GM12865 (cell line): ENCODE results near the gene CCDC50.

Source experiments
- DNase-seq: peaks from one replicate; pipeline ENCODE4 v3.0.0; 2010; ENCODE audit warnings: low read depth
- H3K4me3 ChIP-seq: 2 replicates; pipeline ENCODE4 v1.5.1; 2011; ENCODE audit warnings: mild to moderate bottlenecking, low read depth, low read length, control low read depth
- CTCF ChIP-seq: IDR thresholded peaks from 2 replicates; pipeline ENCODE4 v1.5.1; 2011; ENCODE audit warnings: low read length, control low read depth, low read depth, inconsistent platforms; ENCODE audit not compliant: insufficient read depth; ENCODE audit errors: missing control alignments

CCDC50 gene

DNA sequence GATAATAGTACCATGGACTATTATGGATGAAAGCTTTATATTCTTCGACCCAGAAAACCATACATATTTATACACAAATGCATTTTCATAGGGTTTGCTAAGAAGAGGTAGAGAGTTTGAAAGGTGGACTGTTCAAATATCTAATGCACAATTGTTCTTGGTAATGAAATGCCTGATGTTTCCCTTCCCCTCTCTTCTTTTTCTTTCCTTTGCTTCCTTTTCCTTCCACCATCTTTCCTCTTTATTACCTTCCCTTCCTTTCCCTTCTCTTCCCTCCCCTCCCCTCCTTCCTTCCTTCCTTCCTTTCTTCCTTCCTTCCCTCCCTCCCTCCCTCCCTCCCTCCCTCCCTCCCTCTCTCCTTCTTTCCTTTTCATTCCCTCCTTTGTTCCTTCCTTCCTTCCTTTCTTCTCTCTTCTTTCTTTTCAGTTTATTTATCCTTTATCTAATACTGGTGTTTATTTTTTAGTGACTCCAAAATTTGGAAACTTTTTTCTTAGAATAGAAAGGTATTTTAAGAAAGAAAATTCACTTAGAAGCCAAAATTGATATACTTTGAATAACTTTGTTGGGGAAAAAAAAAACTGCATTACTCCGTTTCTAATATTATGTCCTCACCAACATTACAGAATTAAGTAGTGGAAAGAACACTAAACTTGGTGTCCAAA, 109.1 kb downstream of the CCDC50 start:
- no peak for TF ChIP-seq CTCF
- DNase-seq: no peak
- H3K4me3 ChIP-seq: no peak overlapping the region

DNA sequence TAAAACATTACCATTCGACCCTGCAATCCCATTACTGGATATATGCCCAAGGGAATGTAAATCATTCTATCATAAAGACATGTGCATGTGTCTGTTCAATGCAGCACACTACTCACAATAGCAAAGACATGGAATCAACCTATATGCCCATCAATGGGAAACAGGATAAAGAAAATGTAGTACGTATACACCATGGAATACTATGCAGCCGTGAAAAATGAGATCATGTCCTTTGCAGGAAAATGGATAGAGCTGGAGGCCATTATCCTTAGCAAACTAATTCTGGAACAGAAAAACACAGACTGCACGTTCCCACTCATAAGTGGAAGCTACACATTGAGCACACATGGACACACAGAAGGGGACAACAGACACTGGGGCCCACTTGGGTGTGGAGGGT, 111.3 kb downstream of the CCDC50 start:
- TF ChIP-seq CTCF: no peak
- no peak for DNase-seq
- no peak overlapping the region for H3K4me3 ChIP-seq

DNA sequence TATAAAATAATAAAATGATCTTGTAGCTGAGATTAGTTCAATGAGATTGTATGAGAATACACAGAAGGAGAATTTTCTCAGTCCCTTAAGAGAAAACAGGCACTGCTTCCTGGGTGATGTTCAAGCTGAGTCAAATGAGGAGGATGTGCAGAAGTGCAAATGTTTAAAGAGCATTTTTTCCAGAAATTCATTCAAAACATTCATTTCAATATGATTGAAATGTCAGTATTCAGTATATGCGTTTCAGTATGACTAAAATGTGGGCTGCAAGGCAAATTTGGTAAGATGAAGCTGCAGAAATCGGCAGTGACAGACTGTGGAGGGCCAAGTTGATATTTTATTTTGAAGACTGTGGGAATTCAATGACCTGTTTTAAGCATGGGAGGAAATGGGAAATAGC, 112.5 kb downstream of the CCDC50 start:
- no peak overlapping the region for H3K4me3 ChIP-seq
- TF ChIP-seq CTCF: no peak
- DNase-seq: no peak

- H3K4me3 ChIP-seq: no peak overlapping the region
- no peak for DNase-seq
- no peak for TF ChIP-seq CTCF
Observed at GRCh38 chr3:191444569-191444968, 115.4 kb downstream of the CCDC50 start.
